ENCODE results near the gene FAT1.

DNA sequence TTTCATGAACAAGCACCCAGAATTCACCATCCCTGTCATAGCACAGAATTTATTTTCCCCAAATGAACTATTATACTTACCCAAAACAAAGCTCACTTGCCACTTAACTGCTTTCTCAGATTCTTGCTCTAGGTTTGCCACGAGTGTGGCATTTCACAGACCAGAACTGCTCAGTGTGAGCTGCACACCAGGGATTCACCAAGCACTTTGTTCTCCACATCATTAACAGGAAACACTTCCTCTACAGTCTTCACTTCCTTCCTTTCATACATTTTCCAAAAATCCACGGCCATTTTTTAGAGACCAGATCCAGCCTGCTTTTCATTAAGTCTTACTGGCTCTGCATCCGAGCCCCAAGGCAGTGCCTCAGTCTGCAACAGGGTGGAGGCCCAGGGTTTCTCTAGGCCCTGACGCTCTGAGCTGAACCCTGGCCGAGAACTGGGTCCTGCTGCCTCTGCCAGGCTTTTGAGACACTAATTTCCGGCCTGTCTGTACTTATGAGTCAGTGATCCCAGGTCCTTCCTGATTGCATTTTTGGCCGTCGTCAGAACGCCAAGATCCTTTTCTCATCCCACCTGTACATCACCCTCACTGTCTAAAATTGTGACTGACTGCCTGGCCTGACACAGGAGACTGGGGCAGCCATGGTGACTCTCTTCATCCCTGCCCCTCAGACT lies 100.7 kb downstream of the FAT1 start:
- TF ChIP-seq, protein P1, sequence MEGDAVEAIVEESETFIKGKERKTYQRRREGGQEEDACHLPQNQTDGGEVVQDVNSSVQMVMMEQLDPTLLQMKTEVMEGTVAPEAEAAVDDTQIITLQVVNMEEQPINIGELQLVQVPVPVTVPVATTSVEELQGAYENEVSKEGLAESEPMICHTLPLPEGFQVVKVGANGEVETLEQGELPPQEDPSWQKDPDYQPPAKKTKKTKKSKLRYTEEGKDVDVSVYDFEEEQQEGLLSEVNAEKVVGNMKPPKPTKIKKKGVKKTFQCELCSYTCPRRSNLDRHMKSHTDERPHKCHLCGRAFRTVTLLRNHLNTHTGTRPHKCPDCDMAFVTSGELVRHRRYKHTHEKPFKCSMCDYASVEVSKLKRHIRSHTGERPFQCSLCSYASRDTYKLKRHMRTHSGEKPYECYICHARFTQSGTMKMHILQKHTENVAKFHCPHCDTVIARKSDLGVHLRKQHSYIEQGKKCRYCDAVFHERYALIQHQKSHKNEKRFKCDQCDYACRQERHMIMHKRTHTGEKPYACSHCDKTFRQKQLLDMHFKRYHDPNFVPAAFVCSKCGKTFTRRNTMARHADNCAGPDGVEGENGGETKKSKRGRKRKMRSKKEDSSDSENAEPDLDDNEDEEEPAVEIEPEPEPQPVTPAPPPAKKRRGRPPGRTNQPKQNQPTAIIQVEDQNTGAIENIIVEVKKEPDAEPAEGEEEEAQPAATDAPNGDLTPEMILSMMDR (IDR thresholded peaks at IDR 0.05): no peak
- no peak for TF ChIP-seq EZH2 (IDR thresholded peaks at IDR 0.05; ENCODE audit: borderline replicate concordance, insufficient read depth, low read depth, low read length, poor library complexity, severe bottlenecking)
